GM11168 (cell line): ENCODE results near the gene IDH3A.

ENCODE experiments used
- in situ Hi-C: fragments of 300-500 bp; cut with MboI; formaldehyde crosslinking; loops from one replicate; pipeline ENCODE4 v1.12.0; 2022; ENCODE audit warnings: low sequenced_read_pairs; ENCODE audit not compliant: unreplicated experiment

Gene IDH3A

DNA sequence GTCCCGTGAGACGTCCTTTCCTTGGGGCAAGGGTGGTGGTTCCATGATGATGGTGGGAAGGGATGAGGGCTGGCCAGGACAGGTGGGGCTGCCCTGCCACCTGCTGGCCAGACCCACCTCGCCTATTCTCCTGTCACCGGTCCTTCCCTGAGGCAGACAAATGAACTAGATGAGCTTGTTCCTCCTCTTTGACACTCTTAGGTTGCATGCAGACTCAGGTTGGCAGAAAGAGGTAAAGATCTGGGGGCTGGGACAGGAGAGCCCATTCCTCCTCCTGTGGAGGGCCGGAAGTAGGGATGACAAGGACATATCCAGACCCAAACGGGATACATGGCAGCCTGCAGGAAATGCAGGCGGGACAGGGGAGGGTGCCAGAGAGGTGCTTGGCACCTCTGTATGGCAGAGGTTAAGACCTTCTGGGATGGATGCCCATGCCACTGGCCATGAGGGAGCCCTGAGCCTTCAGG, 46.6 kb downstream of the IDH3A start:
- in situ Hi-C loops: loop anchor here (5.0 kb wide), 2 partner anchors 37 to 78 kb away; partner anchors contain the start of gene ACSBG1

DNA sequence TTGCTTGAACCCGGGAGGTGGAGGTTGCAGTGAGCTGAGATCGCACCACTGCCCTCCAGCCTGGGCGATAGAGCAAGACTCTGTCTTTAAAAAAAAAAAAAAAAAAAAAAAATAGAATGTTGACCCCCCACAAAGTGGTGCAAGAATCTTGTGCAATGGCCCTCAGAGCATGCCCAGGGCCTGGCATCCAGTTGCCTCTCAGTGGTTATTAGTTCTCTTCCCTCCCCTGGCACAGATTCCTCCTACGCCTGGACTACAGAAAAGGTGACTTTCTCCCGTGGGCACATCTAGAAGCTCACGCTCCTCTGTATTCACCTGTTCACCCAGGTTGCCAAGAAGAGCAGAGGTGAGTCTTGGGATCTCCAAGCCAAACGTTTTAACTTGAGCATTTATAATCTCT, 48.5 kb downstream of the IDH3A start:
- in situ Hi-C loops: loop anchor here (5.0 kb wide), 2 partner anchors 35 to 80 kb away; partner anchors contain the start of gene ACSBG1

DNA sequence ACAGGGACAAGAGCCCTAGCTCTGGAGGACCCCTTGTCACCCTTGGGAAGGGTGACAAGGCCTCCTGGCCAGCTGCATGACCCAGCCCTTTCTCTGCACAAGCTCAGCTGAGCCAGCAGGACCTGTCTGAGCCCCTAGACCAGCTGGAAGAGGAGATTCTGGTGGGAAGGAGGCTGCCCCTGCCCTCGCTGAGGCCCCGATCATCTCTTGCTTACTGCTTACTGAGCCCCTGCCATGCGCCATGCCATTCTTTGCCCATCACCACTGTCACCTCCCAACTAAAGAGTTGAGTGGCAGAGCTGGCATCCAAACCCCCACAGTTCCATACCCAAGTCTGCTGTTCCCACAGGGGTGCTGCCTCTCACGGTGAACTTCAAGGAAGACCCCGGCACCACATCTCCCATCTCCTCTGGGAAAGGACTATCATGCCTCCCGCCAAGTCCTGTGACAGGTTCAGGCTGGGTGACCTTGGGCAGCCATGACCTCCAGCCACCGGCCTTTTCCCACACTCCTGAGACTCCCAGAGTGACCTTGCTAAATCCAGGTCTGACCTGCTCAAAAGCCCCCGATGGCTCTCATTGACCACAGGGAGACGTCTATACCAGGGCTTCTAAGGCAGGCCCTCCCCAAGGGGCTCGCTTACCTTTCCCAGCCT, 51.2 kb downstream of the IDH3A start:
- in situ Hi-C loops: no loop called here

DNA sequence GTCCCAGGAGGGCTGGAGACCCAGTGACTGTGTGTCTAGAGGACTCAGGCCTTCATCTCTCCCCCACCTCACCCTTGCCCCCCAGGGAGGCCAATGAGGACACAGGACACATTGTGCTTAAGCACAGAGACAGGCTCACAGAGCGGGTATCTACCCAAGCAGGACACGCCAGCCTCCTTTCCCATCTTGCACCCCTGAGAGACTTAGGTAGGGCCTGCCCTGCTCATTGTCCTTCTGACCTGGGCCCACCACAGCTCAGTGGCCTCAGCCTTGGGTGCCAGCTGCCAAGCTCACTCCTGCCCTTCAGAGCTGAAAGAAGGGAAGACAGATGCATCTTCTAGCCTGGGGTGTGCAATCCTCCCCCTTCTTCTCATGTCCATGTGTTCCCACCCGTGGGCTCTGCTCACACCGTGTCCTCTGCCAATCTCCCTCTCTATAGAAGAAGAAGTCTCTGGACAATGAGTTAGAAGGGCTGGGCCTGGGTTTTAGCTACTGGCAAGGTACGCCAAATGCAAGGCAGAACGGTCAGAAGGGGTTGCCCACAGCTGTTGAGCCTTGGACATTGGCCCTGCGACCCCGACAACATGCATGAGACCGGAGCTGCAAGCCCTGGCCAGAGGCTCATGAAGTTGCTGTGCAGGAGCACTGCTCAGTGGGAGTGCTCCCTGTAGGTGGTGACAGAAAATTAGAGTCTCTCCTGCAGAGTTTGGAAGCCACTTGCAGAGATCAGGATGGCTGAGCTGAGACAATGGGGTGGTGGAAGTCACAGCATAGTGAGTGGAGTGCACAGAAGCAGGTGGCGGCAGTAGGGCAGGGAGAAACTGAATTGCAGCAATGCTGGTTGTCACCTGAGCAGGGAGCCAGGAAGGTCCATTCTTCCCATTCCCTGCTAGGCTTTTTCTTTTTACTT, 52.4 kb downstream of the IDH3A start:
- in situ Hi-C loops: no loop called here

DNA sequence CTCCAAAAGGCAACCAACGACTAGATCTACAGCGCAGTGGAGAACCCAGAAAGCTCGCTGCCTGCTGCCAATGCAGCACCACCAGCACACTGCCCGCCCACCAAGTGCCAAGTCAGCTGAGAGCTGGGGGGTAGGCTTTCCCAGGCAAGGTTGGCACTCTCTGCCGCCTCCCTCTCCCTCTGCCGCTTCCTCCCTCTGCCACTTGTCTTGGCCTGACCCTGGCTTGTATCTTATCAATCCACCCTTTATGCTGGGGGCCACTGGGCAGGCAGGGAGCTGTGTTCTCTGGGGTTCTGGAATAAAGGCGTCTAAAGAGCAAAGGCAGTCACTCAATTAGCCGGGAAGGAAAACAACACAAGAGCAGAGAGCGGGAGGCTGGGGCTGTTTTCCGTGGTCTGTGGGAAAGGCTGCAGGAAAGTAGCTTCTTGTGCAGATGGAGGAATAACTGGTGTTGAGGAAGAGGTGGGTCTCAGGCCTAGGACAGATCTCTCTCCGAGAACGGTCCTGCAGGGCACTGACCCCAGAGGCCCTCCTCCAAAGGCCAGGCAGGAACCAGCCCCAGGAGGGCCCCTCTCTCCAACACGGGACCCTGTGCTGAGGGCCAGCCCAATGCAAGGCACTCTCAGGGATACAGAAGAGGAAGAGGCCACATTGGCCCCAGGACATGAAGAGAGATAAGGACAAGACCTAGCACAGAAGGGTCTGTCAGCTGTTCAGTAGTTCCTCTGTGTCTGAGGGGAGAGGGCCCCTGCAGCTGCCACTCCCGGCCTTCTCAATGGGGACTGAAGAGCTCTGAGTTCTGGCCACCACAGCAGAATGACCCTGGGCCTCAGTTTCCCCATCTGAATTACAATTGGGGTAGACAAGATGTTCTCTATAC, 54.4 kb downstream of the IDH3A start:
- in situ Hi-C loops: no loop called here

DNA sequence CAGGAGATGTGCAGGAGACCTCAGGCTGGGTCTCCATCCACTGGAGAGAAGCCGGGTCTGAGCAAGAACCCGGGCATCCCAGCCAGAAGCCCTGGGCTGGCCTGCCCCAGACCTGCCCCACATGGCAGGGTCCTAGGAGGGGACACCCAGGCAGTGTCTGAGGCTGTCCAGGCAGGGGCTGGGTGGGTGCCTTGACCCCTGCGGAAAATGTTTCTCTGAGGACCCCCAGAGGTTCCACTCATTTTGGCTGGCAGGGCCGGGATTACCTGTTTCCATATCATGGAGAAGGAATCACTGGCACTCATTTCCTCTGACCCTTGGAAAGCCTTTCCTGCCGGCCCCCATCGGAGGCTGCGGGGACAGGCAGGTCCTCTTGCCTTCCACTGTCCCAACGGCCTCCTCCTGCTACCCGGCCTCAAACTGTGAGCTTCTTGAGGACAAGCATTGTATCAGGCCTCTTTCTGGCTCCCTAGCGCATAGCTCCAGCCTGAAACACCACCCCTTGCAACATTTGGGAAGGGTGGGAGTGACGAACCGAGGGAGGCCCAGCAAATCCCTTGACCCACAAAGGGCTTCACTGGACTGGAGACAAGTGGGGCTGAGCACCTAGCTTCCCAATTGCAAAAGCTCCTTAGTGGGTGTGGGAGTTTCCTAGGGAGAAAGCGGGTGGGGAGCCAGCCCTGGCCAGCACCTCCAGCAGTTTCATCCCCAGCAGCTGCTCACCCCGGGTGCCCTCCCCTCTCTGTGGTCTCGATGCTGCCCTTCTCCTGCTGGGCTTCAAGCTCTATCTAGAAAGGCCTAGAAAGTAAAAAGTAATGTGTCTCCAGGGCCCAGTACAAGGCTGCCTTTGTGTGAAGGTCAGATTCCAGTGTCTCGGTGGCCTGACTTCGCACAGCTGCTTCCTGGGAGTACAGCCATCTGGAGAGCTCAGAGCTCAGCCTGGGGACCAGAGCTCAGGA, 55.5 kb downstream of the IDH3A start:
- in situ Hi-C loops: no loop called here

DNA sequence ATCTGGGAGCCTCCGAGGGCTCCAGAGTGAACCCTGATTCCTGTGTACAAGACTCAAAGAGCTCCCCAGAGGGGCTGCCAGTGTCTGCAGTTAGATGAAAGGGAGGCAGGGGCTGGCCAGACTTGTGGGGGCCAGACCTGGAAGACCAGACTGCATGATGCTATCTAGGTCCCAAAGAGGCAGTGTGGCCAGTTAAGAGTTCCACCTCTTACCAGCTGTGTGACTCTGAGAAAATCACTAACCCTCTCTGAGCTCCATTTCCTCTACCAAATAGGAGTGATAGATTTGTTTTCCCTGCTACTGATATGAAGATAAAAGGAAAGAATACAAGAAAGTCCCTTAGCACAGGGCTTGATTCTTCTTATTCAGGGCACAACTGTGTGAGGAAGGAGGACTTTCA, 56.2 kb downstream of the IDH3A start:
- in situ Hi-C loops: no loop called here

- in situ Hi-C loops: no loop called here
Measured at GRCh38 chr15:78205856-78206255, 56.7 kb downstream of the IDH3A start.

DNA sequence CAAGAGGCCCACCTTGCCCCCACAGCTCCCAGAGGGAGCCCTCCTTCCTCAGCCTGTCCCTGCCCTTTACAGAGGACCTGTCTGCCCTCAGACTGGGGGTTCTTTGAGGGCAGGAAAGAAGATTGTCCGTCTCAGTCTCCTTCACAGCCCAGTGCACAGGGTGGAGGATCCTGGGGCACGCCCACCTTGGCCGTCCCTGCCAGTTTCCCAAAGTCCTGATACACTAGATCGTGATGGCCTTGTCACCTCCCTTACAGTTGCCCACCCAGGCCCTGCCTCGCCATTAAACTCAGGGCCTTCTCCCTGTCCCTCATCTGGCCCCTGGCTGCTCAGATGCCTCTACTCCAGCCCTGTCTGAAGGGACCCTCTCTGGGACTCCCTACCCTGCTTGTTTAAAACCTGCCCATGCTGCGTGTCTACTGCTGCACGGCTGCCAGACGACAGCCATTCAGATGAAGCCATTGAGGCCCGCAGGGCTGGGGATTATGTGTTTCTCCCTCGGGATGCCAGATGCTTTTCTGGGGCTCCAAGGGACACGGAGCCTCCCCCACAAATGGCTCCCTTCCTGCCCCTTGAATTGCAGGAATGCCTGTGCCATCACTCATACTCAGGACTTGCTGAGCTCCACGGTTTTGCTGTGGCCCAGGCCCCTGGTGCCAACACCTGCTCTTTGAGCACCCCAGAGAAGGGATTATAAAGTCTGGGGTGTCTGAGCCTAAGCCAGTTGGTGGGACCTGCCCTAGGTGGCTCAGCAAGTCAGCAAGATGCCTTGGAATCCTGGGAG, 57.4 kb downstream of the IDH3A start:
- in situ Hi-C loops: no loop called here

DNA sequence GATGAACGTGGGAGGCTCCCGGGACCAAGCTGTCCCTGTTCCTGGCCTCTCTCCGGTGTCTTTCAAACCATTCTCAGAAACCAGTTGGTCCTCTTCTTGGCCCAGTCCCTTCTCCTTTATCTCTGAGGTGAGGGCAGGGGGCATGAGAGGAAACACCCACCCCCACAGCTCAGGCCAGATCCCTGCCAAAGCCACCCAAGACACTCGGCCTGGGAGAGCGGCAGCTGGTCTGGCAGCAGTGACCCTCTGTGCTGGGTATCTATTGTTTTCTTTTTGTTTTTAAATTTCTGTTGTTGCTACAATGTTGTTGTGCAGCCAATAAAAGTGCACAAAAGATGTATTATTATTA, 57.9 kb downstream of the IDH3A start:
- in situ Hi-C loops: no loop called here

- in situ Hi-C loops: no loop called here
Measured at GRCh38 chr15:78207641-78208340, 58.6 kb downstream of the IDH3A start.

DNA sequence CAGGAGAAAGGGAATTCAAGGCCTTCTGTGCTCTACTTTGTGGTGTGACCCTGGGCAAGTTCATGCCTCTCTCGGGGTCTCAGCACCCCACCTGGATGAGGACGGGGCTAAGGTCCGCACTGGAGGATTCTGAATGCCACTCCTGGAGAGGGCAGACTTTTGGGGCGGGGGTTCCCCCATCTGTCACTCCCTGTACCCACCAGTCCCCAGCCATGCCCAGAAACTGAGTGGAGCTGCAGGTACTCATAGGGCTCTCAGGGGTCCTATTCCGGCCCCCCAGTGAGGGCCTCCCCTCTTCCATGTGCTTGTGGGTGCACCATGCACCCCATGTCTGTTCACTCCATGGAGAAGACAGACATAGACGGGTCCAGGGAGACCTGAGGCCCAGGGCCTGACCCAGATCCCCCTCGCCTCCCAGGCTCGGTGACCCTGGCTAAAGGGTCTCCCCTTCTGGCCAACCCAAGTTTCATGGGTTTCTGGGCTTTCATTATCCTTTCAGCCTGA, 59.2 kb downstream of the IDH3A start:
- in situ Hi-C loops: no loop called here

DNA sequence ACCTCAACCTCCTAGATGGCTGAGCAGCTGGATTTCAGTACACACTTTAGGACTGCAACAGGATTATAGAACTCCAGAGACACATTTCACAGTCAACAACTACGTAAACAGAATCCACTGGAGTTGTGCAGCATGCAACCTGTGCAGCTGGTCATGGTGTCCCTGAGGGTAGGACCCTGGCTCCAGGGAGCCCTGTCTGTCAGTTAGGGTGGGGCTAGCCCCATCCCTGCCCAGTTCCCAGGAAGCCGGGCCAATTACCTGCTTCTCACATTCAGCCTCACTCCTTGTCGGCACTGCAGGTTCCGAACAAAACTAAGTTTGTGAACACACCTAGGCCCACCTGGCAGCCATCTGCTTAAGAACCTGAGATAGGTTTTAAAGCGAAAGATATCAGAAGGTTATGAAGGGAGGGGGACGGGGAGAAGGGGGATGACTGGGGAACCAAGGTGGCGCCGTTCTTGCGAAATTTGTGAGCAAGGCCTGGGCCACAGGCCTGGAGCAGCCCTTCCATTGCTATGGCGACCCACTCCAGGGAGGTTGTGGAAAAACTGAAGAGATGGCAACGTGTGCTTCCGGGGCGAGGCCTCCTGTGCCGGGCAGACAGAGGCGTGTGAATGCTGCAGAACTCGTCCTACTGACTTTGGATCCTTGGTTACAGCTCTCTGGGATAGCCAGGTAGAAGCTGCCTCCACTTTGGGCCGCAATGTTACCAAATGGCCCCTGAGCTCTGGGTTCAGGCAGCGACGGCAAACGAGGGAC, 59.9 kb downstream of the IDH3A start:
- in situ Hi-C loops: no loop called here

- in situ Hi-C loops: no loop called here
Measured at GRCh38 chr15:78209646-78210348, 60.6 kb downstream of the IDH3A start.

GRCh38 chr15:78210349-78210717, 61.2 kb downstream of the IDH3A start:
- in situ Hi-C loops: no loop called here

DNA sequence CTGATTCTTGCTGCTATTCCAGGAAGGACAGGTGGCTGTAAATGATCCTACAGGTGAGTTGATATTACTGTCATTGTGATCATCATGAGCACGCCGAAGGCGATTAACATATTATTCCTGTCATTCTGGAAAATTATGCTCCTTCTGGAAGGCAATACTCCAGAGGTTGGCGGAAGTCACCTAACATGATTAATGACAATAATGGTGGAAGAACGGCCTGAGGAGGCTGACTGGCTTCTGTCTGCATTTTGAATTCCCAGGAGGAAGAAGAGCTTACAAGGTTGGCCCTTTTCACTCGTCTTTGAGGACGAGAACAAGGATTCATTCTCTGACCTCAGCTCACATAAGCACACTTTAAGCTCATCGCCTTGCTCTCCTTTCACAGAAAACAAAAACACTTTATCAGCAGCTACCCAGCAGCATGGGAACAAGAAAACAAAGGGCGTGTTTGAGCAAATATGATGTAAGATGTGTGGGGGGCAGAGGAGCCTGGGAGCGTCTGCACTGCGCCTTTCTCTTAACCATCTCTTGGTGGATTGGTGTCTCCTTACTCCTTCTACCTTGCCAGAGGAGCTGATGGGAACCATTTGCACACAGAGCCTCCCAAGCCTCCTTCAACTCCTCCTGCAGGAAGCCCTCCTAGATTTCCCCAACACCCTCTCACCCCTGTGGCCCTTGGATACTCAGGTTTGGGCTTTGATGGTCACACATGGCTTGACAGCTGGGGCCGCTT, 62.2 kb downstream of the IDH3A start:
- in situ Hi-C loops: no loop called here
